ENCODE measurements around the gene SFSWAP.
A peak's percentile ranks its signal among the peaks of the same experiment; 100 is the strongest.

Gene SFSWAP

GRCh38 chr12:131833288-131833895 is 122.5 kb downstream of the SFSWAP start:
- 85% methylated on average over 21 of the region's 23 CpGs for WGBS (ENCODE audit: insufficient coverage)
- peaks cover 0 to 31% (median 30%) of the 10 kb centered on the region in 4 experiments for H3K4me1 ChIP-seq (ENCODE audit: control extremely low read depth in 1 of 4, control insufficient read depth in 4 of 4, insufficient read depth in 4 of 4, low read length in 3 of 4)
- H3K27ac ChIP-seq (ENCODE audit: insufficient read depth in 1 of 2, low read depth in 1 of 2, low read length in 2 of 2, poor library complexity in 1 of 2, severe bottlenecking in 2 of 2) = no peak overlapping the region
- H3K36me3 ChIP-seq (ENCODE audit: control insufficient read depth in 4 of 4, insufficient read depth in 4 of 4, low read length in 3 of 4) = no peaks in the 10 kb centered on the region
- H3K9me3 ChIP-seq (ENCODE audit: control extremely low read depth in 1 of 5, control insufficient read depth in 4 of 5, insufficient read depth in 2 of 5, low read depth in 1 of 5, low read length in 4 of 5) = no peaks in the 10 kb centered on the region
- DNase-seq = no peak
- ChIA-PET CTCF (interaction anchor here (1.5 to 2.6 kb wide), 2 partner anchors 8 to 77 kb away, joined by 3 to 6 read pairs; no protein-coding TSS in a partner anchor), POLR2A (no interaction called here)
- peaks cover 0 to 56% (median 13%) of the 10 kb centered on the region in 5 experiments for H3K27me3 ChIP-seq (replicated peaks in 2 of 5; ENCODE audit: control insufficient read depth in 4 of 5, insufficient read depth in 5 of 5, low read length in 4 of 5)
- H3K4me3 ChIP-seq (ENCODE audit: control insufficient read depth in 1 of 7, extremely low read depth in 1 of 7, insufficient read depth in 4 of 7, low read depth in 2 of 7, low read length in 6 of 7) = no peak overlapping the region

DNA sequence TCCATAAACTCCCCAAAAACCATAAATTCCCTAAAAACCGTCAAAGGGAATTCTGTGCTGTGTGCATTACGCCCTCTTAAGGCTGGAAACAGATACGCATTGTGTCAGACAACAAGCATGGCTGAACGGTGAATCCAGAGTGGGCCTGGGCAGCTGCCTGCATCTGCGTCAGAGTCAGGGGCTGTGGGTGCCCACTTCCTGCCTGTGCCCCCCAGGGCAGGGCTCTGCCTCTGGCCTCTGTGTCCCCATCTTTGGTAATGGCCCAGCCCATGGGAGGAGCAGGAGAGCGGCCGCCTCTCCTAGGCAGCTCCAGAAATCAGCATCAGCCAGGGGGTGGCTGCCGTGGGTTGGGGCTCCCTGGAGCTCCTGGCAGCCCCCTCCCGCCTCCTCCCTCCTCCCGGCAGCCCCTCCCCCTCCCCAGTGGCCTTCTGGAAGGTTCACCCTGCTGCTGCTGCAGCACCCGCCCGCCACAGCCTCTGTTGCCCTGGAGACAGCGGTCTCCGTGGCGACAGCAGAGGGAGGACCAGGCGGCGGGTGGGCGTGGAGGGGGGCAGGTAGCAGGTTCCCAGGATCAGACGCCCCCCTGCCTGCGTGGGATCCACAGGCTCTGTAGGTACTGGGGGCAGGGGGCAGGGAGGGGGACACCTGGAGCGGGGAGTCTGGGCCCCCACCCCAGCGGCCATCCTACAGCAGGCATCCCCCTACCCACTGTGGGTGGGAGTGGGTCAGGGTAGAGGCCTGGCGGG is 123.2 kb downstream of the SFSWAP start:
- Histone ChIP-seq H3K27ac (ENCODE audit: insufficient read depth in 1 of 2, low read depth in 1 of 2, low read length in 2 of 2, poor library complexity in 1 of 2, severe bottlenecking in 2 of 2) (no peak overlapping the region), H3K9me3 (ENCODE audit: control extremely low read depth in 1 of 5, control insufficient read depth in 4 of 5, insufficient read depth in 2 of 5, low read depth in 1 of 5, low read length in 4 of 5) (no peaks in the 10 kb centered on the region), H3K27me3 (replicated peaks in 2 of 5; ENCODE audit: control insufficient read depth in 4 of 5, insufficient read depth in 5 of 5, low read length in 4 of 5) (peaks cover 0 to 50% (median 11%) of the 10 kb centered on the region in 5 experiments), H3K4me3 (ENCODE audit: control insufficient read depth in 1 of 7, extremely low read depth in 1 of 7, insufficient read depth in 4 of 7, low read depth in 2 of 7, low read length in 6 of 7) (no peak overlapping the region), H3K4me1 (ENCODE audit: control extremely low read depth in 1 of 4, control insufficient read depth in 4 of 4, insufficient read depth in 4 of 4, low read length in 3 of 4) (peaks cover 0 to 25% (median 24%) of the 10 kb centered on the region in 4 experiments), H3K36me3 (ENCODE audit: control insufficient read depth in 4 of 4, insufficient read depth in 4 of 4, low read length in 3 of 4) (no peaks in the 10 kb centered on the region)
- 53% methylated on average over 14 of the region's 23 CpGs for WGBS (ENCODE audit: insufficient coverage)
- DNase-seq = peak in 2 of 3 donors; percentile 26 to 35
- CTCF ChIA-PET = interaction anchor here (1.5 to 2.6 kb wide), 2 partner anchors 9 to 78 kb away, joined by 3 to 6 read pairs; no protein-coding TSS in a partner anchor
- POLR2A ChIA-PET = no interaction called here

GRCh38 chr12:131834798-131835615 is 124.1 kb downstream of the SFSWAP start:
- Histone ChIP-seq H3K36me3 (ENCODE audit: control insufficient read depth in 4 of 4, insufficient read depth in 4 of 4, low read length in 3 of 4) (no peaks in the 10 kb centered on the region), H3K4me1 (ENCODE audit: control extremely low read depth in 1 of 4, control insufficient read depth in 4 of 4, insufficient read depth in 4 of 4, low read length in 3 of 4) (peaks cover 0 to 16% (median 14%) of the 10 kb centered on the region in 4 experiments), H3K4me3 (ENCODE audit: control insufficient read depth in 1 of 7, extremely low read depth in 1 of 7, insufficient read depth in 4 of 7, low read depth in 2 of 7, low read length in 6 of 7) (no peak overlapping the region), H3K9me3 (ENCODE audit: control extremely low read depth in 1 of 5, control insufficient read depth in 4 of 5, insufficient read depth in 2 of 5, low read depth in 1 of 5, low read length in 4 of 5) (no peaks in the 10 kb centered on the region), H3K27ac (ENCODE audit: insufficient read depth in 1 of 2, low read depth in 1 of 2, low read length in 2 of 2, poor library complexity in 1 of 2, severe bottlenecking in 2 of 2) (no peak overlapping the region), H3K27me3 (replicated peaks in 2 of 5; ENCODE audit: control insufficient read depth in 4 of 5, insufficient read depth in 5 of 5, low read length in 4 of 5) (peaks cover 0 to 40% (median 7%) of the 10 kb centered on the region in 5 experiments)
- WGBS (ENCODE audit: insufficient coverage) = 87% methylated on average over 19 of the region's 20 CpGs
- ChIA-PET CTCF (interaction anchor here (0.6 to 2.6 kb wide), 8 partner anchors 10 to 731 kb away, joined by 3 to 8 read pairs (median 3); no protein-coding TSS in a partner anchor), POLR2A (no interaction called here)
- DNase-seq = no peak

DNA sequence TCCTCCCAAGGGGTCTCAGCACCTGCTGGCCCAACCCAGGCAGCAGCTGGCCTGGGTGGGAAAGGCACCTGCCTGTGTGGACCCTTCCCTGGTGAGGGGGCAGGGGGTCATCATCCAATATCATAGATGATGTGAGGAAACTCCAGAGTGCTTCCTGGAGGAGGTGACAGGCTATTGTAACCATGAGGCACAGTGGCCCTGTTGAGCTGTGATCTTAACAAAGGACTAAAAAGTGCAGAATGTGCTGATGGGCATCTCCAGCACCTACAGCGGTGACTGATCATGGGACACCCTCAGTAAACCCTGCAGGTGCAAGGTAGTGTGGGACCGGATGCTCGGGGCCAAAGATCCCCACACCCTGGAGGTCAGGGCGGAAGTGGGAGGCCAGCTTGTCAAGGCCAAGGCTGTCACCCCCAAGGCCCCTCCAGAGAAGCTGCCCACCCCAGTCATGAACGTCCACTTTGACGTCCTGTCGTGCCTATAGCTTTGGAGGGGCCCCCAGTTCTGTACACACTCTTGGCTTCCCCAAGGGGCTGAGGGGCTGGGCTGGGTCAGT is 124.8 kb downstream of the SFSWAP start:
- ChIA-PET POLR2A (no interaction called here), CTCF (interaction anchor here (0.6 to 2.6 kb wide), 9 partner anchors 10 to 732 kb away, joined by 3 to 8 read pairs (median 3); partner anchors contain the start of gene EP400)
- Histone ChIP-seq H3K4me1 (ENCODE audit: control extremely low read depth in 1 of 4, control insufficient read depth in 4 of 4, insufficient read depth in 4 of 4, low read length in 3 of 4) (peaks cover 0 to 9% (median 7%) of the 10 kb centered on the region in 4 experiments), H3K27me3 (replicated peaks in 2 of 5; ENCODE audit: control insufficient read depth in 4 of 5, insufficient read depth in 5 of 5, low read length in 4 of 5) (peaks cover 0 to 33% (median 7%) of the 10 kb centered on the region in 5 experiments), H3K27ac (ENCODE audit: insufficient read depth in 1 of 2, low read depth in 1 of 2, low read length in 2 of 2, poor library complexity in 1 of 2, severe bottlenecking in 2 of 2) (no peak overlapping the region), H3K36me3 (ENCODE audit: control insufficient read depth in 4 of 4, insufficient read depth in 4 of 4, low read length in 3 of 4) (no peaks in the 10 kb centered on the region), H3K4me3 (ENCODE audit: control insufficient read depth in 1 of 7, extremely low read depth in 1 of 7, insufficient read depth in 4 of 7, low read depth in 2 of 7, low read length in 6 of 7) (no peak overlapping the region), H3K9me3 (ENCODE audit: control extremely low read depth in 1 of 5, control insufficient read depth in 4 of 5, insufficient read depth in 2 of 5, low read depth in 1 of 5, low read length in 4 of 5) (no peaks in the 10 kb centered on the region)
- DNase-seq = no peak
- 81% methylated on average over 4 of the region's 7 CpGs for WGBS (ENCODE audit: insufficient coverage)

DNA sequence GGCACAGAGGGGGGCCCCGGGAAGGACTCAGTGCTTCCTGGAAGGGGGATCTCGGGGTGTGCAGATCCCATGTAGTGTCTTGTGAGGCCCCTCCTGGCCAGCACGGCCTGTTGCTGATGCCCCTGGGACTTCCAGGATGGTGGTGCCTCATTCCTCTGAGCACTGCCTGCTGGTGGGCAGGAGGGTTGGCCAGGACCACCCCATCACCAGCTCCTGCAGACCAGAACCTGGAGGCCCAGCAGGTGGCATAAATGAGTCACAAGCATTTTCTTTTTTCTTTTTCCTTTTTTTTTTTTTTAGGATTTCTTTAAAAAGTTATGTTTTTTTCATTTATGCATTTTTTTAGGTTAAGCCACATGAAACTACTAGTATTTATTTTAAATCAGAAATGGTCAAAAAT is 125.3 kb downstream of the SFSWAP start:
- Histone ChIP-seq H3K27me3 (replicated peaks in 2 of 5; ENCODE audit: control insufficient read depth in 4 of 5, insufficient read depth in 5 of 5, low read length in 4 of 5) (peaks cover 0 to 28% (median 4%) of the 10 kb centered on the region in 5 experiments), H3K9me3 (ENCODE audit: control extremely low read depth in 1 of 5, control insufficient read depth in 4 of 5, insufficient read depth in 2 of 5, low read depth in 1 of 5, low read length in 4 of 5) (no peaks in the 10 kb centered on the region), H3K36me3 (ENCODE audit: control insufficient read depth in 4 of 4, insufficient read depth in 4 of 4, low read length in 3 of 4) (no peaks in the 10 kb centered on the region), H3K4me1 (ENCODE audit: control extremely low read depth in 1 of 4, control insufficient read depth in 4 of 4, insufficient read depth in 4 of 4, low read length in 3 of 4) (peaks cover 0 to 4% (median 3%) of the 10 kb centered on the region in 4 experiments), H3K4me3 (ENCODE audit: control insufficient read depth in 1 of 7, extremely low read depth in 1 of 7, insufficient read depth in 4 of 7, low read depth in 2 of 7, low read length in 6 of 7) (no peak overlapping the region), H3K27ac (ENCODE audit: insufficient read depth in 1 of 2, low read depth in 1 of 2, low read length in 2 of 2, poor library complexity in 1 of 2, severe bottlenecking in 2 of 2) (no peak overlapping the region)
- ChIA-PET CTCF (interaction anchor here (1.0 to 2.6 kb wide), 8 partner anchors 11 to 732 kb away, joined by 3 to 8 read pairs (median 3); partner anchors contain the start of gene EP400), POLR2A (no interaction called here)
- DNase-seq = peak in 2 of 3 donors; percentile 43 to 49
- 69% methylated on average over 3 of the region's 3 CpGs for WGBS (ENCODE audit: insufficient coverage)

DNA sequence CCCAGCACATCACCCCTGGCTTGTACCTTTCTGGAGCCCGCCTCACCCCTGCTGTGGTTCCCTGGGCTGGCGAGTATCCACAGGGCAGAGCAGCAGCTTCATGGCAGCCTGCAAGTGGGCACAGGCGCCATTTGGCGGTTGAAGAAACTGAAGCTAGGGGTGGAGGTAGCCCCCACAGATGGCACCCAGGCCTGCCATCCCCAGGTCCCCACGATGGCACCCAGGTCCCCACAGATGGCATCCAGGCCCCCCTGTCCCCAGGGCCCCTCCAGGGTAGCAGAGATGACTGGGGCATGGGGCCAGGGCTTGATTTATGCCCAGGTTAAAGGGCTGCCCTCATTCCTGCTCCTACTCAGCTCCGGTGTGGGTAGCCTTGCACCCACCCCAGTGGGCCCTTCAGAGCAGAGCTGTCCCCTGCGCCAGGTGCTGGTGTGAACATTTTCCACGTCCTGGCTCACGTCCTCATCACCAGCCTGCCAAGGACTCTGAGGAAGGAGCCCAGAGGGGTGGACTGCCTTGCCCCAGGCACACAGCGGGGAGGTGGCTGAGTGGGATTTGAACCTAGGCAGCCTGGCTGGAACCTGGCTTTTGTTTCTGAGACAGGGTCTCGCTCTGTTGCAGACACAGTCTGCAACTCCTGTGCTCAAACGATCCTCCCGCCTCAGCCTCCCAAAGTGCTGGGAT is 126.0 kb downstream of the SFSWAP start:
- H3K9me3 ChIP-seq (ENCODE audit: control extremely low read depth in 1 of 5, control insufficient read depth in 4 of 5, insufficient read depth in 2 of 5, low read depth in 1 of 5, low read length in 4 of 5) = no peaks in the 10 kb centered on the region
- ChIA-PET CTCF (interaction anchor here (1.0 to 1.9 kb wide), 6 partner anchors 46 to 733 kb away, joined by 3 to 8 read pairs (median 4); partner anchors contain the start of gene EP400), POLR2A (no interaction called here)
- H3K27ac ChIP-seq (ENCODE audit: insufficient read depth in 1 of 2, low read depth in 1 of 2, low read length in 2 of 2, poor library complexity in 1 of 2, severe bottlenecking in 2 of 2) = no peak overlapping the region
- DNase-seq = peak in 1 of 3 donors; percentile 19
- no peaks in the 10 kb centered on the region for H3K36me3 ChIP-seq (ENCODE audit: control insufficient read depth in 4 of 4, insufficient read depth in 4 of 4, low read length in 3 of 4)
- H3K27me3 ChIP-seq (replicated peaks in 2 of 5; ENCODE audit: control insufficient read depth in 4 of 5, insufficient read depth in 5 of 5, low read length in 4 of 5) = peaks cover 0 to 22% (median 2%) of the 10 kb centered on the region in 5 experiments
- H3K4me3 ChIP-seq (ENCODE audit: control insufficient read depth in 1 of 7, extremely low read depth in 1 of 7, insufficient read depth in 4 of 7, low read depth in 2 of 7, low read length in 6 of 7) = no peak overlapping the region
- 86% methylated on average over 12 of the region's 13 CpGs for WGBS (ENCODE audit: insufficient coverage)
- H3K4me1 ChIP-seq (ENCODE audit: control extremely low read depth in 1 of 4, control insufficient read depth in 4 of 4, insufficient read depth in 4 of 4, low read length in 3 of 4) = no peaks in the 10 kb centered on the region

Measured in common myeloid progenitor, CD34-positive (primary cell).